GM12864 (cell line): Measurements from ENCODE around the gene MAGEL2.

Experiments used
- DNase-seq: peaks from one replicate; pipeline ENCODE4 v3.0.0-alpha.2; 2011; ENCODE audit warnings: low read depth
- H3K4me3 ChIP-seq: 2 replicates; pipeline ENCODE4 v1.5.1; 2011; ENCODE audit warnings: mild to moderate bottlenecking, low read depth, low read length, control low read depth
- TF ChIP-seq, protein P1 (sequence below): IDR thresholded peaks from 2 replicates; pipeline ENCODE4 v1.5.1; 2011; ENCODE audit warnings: low read depth, mild to moderate bottlenecking, moderate library complexity, low read length, control low read depth, inconsistent platforms; ENCODE audit errors: missing control alignments

Gene MAGEL2

DNA sequence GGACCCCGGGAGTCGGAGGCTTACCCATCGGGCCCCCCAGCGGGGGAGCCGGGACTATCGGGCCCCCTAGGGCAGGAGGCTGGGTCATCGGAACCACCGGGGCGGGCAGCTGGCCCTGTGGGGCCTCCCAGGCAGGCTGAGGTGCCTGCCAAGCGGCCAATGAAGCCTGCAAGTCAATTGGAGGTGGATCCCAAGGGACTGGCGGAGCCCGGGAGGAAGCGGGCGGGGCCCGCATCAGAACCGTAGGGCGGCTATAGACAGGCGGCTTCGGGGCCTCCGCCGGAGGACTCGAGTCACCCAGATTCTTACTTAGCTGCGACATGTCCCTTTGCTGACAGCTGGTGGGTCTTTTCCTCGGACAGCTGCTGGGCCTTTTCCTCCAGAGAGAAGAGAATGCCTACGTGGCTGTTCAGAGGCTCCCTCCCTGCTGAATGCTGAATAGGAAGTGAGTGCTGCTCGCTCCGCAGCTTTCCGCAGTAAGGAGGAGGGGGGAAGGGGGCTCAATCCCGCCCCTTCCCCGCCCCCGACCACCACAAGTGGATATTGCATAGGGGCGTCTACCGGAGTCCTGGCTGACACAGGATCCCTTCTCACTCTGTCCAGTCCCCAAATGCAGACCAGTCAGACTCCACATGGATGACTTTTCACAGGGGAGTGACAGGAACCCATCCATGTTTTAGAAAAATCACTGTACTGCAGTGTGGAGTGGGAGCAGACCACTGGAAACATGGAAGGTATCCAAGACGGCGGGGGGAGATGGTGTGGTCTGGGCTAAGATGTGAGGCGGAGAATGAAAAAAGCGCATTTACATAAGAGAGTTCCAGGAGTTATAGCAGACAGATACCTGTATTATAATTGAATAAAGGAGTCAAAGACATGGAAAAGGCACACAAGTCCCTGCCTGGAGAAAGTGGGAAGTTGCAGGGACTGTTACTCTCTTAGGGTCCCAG is at the start of gene MAGEL2:
Gene MAGEL2, minus strand, starts transcription at position 447 of the 950 bp plus-strand sequence. Its CDS starts 125 bp downstream, at position 322.
- no peak for DNase-seq
- H3K4me3 ChIP-seq, result no peak within 1 kb of the TSS
- TF ChIP-seq, protein P1, sequence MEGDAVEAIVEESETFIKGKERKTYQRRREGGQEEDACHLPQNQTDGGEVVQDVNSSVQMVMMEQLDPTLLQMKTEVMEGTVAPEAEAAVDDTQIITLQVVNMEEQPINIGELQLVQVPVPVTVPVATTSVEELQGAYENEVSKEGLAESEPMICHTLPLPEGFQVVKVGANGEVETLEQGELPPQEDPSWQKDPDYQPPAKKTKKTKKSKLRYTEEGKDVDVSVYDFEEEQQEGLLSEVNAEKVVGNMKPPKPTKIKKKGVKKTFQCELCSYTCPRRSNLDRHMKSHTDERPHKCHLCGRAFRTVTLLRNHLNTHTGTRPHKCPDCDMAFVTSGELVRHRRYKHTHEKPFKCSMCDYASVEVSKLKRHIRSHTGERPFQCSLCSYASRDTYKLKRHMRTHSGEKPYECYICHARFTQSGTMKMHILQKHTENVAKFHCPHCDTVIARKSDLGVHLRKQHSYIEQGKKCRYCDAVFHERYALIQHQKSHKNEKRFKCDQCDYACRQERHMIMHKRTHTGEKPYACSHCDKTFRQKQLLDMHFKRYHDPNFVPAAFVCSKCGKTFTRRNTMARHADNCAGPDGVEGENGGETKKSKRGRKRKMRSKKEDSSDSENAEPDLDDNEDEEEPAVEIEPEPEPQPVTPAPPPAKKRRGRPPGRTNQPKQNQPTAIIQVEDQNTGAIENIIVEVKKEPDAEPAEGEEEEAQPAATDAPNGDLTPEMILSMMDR, result no peak

DNA sequence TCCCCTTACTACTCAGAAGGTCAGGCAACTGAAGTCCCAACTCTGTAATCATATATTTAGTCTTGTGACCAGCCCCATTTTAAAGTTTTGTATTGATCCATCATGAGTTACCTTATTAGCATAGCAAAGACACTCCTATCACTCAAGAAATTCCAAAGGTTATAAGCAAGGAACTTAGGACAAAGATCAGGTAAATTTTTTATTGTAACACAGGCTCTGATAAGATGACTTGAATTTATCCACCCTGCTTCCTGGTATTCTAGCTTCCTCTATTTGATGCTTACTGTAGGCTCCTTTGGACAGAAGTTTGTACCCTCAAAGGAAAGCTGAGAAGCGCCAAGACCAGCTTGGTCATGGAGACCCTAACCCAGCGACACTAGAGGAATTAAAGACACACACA is 47.6 kb upstream of the MAGEL2 start:
- no peak for DNase-seq
- H3K4me3 ChIP-seq, result no peak overlapping the region
- TF ChIP-seq, protein P1, result no peak

DNA sequence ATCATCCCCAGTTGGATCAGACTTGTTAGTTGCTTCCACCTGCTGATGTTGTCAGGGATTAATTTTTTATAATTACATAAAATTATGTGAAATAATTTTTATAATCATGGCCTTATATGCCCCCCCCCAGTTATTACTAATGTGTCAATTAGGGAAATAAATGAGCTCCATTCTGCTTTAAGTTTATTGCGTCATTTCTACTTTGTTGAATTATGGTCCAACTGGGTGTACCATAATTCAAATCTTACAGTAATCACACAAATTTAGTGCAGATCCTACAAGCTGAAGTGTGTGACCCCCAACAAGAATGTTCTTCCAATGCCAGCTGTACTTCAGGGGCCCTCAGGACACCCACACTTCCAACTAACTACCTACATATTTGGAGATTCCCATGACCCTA is 46.9 kb upstream of the MAGEL2 start:
- no peak overlapping the region for H3K4me3 ChIP-seq
- TF ChIP-seq, protein P1, result no peak
- DNase-seq, result no peak

DNA sequence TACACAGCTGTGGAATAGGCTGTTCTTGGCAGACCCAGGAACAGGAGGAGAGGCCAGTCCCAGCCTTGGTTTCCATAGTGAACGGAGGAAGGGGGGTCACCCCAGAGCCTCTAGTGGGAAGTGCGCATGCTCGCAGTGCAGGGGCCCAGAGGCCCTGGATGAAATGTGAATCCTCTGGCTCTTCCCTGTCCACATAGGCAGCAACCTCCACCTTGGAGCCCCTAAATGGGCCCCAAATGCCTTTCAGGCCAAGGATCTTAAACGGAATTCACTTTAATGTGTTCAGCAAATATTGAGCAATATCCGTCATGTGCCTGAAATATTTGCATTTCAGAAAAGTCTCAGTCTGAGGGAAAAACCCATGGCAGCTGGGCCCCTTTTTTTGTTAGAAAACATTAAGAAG is 42.8 kb upstream of the MAGEL2 start:
- no peak for DNase-seq
- H3K4me3 ChIP-seq, result no peak overlapping the region
- TF ChIP-seq, protein P1, result no peak

DNA sequence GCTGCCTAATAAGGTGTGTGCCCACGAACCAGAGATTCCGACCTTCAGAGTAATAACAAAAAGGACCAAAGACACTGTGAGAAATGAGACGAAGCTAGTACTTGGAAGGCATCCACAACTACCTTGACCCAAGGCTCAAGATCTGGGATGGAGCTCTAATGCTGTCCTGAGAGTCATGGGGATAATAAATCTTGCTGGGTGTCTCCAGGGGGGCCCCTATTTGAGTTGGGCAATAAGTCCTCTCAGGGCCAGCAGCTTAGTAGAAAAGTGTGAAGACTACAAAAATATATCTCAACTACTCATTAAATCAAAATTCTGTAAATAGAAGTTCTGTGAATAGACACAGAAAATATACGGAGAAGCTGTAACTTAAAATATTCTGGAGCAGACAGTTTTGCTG is 42.3 kb upstream of the MAGEL2 start:
- DNase-seq, result no peak
- TF ChIP-seq, protein P1, result no peak
- no peak overlapping the region for H3K4me3 ChIP-seq

DNA sequence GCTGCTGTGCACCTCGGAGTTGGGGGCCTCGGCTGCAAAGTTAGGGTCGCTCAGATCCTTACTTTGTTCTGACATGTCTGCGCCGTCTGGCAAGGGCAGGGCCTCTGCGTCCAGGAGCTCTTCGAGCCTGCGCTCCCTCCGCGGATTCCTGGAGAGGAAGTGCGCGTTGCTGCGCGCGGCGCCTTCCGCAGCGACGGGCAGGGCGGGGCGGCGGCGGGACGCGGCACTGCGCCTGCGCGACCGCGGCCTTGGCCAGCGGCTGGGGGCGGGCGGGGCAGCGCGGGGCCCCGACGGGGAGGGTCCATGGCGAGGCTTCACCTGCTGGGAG is 39.4 kb upstream of the MAGEL2 start, which contains the start of gene NDN:
Gene NDN, minus strand, starts transcription at position 163 of the 328 bp plus-strand sequence. Its CDS starts 88 bp downstream, at position 75.
- TF ChIP-seq, protein P1, result no peak
- no peak for DNase-seq
- no peak within 1 kb of the TSS for H3K4me3 ChIP-seq
